Stimulated activated CD8-positive, alpha-beta memory T cell treated with anti-CD3 and anti-CD28 coated beads, Interleukin-12 subunit alpha, Interleukin-12 subunit beta, amount 100 ng/mL, for 24 hours (primary cell): ENCODE measurements around the gene KBTBD13.
"Not testable (repeated sequence)": the region's sequence is repeated elsewhere in the genome, so short reads cannot be mapped to it uniquely, and the experiment has no call there.

Experiments used
- DNase-seq: peaks from one replicate; pipeline ENCODE4 v3.0.0-alpha.2; 2020; ENCODE audit errors: extremely low read depth

Gene KBTBD13

DNA sequence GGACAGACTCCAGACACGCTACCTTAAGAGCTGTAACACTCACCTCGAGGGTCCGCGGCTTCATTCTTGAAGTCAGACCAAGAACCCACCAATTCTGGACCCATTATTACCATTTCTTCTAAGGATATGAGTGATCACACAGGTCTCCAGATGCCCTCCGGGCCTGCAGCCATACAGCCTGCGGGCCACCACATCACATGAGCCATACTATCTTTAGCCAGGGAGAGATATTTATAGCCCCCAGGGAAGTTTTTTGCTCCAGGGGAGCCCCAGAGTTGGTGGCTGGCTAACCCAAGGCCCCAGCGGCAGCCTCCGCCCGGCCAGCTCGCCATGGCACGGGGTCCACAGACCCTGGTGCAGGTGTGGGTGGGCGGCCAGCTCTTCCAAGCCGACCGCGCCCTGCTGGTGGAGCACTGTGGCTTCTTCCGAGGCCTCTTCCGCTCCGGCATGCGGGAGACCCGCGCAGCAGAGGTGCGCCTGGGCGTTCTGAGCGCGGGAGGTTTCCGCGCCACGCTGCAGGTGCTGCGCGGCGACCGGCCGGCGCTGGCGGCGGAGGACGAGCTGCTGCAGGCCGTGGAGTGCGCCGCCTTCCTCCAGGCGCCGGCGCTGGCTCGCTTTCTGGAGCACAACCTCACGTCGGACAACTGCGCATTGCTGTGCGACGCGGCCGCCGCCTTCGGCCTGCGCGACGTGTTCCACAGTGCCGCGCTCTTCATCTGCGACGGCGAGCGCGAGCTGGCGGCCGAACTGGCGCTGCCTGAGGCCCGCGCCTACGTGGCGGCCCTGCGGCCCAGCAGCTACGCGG lies at the start of gene KBTBD13:
KBTBD13 (plus strand) TSS at position 261 of the 805 bp plus-strand sequence; CDS start at position 331, 70 bp downstream.
- DNase-seq: no peak

DNA sequence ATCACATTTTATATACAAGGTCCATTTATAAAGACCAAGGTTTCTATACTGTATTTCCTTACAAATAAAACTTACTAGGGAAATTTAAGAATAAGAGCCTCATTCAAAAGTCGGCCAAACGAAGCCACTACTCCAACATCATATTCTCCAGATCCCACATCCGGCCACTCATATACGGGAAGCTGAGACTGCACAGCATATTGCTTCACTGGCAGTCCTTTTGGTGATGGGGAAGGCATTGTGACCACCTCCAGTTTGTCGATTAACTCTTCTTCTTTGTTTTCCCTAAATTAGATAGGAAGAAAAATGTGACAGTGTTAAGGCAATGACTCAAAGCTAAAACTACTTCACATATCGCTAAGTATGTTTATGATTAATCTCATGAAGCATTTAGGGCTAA lies 49.8 kb upstream of the KBTBD13 start:
- DNase-seq: no peak

DNA sequence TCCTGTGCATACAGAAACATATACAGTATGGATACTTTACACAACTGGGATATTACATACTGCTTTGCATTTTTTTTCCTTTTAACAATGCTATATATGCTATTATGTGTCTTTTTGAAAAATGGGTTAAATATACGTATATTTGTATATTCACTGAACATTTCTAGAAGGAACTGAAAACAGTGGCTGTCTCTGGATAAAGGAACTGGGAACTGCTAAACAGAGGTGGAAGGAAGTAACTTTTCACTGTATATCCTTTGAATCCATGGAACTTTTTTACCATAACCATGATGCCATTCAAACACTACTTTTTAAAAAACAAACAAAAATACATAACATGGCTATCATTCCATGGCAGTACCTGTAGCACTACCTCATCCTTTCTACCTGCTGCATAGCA lies 49.0 kb upstream of the KBTBD13 start:
- DNase-seq: no peak

- no peak for DNase-seq
Measured at GRCh38 chr15:65028338-65028737, 48.2 kb upstream of the KBTBD13 start.

GRCh38 chr15:65028921-65029735 lies 47.4 kb upstream of the KBTBD13 start, which contains the start of gene MTFMT:
Gene MTFMT (minus strand): TSS chr15:65029639. CDS start chr15:65029613, 26 bp downstream.
- DNase-seq: peak; percentile 87

DNA sequence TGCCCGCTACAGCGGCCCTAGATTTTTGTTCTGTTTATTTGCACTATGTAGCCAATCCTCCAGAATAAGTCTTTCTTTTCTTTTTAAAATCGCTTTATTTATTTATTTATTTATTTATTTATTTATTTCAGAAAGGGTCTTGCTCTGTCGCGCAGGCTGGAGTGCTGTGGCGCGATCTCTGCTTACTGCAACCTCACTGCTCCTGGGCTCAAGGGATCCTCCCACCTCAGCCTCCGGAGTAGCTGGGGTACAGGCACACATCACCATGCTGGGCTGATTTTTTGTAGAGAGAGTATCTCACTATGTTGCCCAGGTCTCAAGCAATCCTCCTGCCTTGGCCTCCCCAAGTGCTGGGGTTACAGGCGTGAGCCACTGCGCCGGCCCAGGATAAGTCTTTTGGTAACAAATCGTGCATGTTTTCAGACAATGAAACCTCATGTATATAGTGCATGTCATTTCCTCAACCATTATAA lies 46.8 kb upstream of the KBTBD13 start:
- DNase-seq: no peak

DNA sequence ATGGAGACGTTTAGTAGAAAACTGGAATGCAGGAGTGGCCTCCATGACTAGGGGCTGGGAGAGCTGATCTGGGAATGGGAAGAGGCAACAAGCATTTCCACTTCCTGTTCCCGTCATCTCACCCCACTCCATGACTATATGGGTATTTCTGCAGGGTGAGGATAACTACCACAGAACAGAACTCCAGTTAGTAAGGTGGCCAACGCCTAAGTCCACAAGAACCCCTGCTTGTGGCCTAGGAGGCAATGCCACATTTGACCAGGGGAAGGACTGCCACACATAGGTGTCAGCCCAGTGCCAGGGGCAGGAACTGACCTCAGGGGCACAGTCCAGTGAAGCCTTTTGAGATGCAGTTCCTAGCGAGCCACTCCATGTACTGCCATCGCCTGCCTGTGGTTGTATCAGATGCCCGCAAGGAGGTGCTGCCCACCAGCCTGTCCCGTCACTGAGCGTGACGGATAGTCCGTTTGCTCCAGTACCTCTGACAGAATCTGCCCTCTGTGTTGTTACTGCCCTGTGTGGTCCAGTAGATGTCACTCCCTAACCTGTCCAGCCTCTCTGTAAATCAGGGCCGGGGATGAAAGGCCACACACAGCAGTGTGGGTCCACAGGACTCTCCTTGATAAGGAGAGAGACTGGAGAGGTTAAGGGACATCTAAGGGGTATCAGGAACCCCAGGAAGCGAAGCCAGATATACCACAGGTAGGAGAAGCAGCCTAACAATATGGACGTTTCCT lies 43.6 kb upstream of the KBTBD13 start:
- DNase-seq: no peak

- no peak for DNase-seq
Measured at GRCh38 chr15:65033659-65034269, 42.8 kb upstream of the KBTBD13 start.

- DNase-seq: no peak
Measured at GRCh38 chr15:65034719-65035118, 41.8 kb upstream of the KBTBD13 start.

DNA sequence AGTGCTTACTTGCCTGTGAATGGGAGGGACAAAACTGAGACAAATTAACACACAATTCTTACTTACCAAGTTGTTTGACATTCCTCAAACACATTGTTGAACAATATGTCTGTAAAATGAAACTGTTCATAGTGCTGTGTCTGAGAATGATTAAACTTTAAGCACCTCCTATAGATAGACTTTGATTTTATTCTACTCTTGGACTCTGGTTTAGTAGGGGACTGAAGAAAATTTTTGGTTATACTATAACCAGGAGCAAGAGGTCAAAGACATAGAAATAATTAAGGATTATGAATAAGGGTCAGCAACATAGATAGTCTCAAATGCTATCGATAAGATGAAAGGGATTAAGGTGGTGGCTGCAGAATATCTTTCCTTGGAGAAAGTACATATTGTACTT lies 39.2 kb upstream of the KBTBD13 start:
- DNase-seq: no peak

DNA sequence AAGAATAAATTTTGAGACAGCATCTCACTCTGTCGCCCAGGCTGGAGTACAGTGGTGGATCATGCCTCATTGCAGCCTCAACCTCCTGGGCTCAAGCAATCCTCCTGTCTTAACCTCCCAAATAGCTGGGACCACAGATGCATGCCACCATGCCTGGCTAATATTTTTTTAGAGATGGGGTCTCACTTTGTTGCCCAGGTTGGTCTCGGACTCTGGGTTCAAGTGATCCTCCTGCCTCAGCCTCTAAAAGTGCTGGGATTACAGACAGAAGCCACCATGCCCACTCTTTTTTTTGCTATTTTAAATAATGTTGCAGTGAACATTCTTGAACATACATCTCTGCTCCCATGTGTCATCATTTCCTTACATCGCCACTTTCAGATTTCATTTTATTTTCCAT lies 38.1 kb upstream of the KBTBD13 start:
- DNase-seq: no peak

DNA sequence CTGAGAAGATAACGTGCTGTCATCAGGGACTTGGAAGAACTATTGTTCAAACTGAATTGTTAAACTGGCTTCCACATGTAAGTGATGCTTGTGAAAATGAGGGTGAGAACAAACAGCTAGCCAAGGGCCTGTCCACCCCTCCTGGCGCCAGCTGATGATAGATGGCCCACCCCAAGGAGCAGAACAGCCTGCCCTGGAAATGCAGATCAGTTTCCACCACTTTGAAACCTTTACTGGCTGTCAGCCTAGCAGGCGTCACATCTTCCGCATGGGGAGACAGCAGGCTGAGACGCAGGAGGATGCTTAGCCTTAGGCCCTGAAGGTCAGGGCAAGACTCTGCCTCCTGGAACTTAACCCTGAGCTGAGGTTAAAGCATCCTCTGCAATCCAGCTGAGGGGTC lies 37.7 kb upstream of the KBTBD13 start:
- no peak for DNase-seq

DNA sequence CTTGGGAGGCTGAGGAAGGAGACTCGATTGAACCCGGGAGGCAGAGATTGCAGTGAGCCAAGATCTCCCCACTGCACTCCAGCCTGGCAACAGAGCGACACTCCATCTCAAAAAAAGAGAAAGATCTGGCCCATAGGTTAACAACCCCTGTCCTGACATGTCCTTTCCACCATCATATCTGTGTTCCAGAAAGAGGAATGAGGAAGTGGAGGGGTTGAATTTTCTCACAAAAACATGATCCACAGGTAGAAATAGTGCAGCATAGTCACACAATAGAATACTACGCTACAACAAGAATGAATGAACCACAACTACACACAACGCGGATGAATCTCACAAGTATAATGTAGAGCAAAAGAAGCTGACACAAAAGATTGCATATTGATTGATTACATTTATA lies 36.1 kb upstream of the KBTBD13 start:
- no peak for DNase-seq

DNA sequence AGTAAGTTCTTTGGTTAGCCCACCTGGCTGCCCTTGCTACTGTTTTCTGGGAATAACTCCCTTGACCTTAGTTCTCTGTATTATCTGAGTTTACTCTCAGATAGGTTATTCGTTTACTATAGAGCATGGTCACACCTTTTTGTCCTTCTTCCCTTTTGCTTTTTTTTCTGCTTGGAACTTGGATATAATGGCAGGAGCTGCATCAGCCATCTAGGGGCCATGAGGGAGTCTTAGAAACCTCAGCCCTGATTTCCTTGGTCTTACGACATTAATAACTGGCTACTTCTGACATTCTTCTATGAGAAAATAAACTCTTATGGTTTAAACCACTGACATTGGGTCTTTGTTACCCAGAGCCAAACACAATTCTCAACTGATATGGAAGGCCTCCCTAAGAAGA lies 34.8 kb upstream of the KBTBD13 start:
- DNase-seq: no peak

GRCh38 chr15:65042776-65043327 lies 33.7 kb upstream of the KBTBD13 start:
- no peak for DNase-seq

DNA sequence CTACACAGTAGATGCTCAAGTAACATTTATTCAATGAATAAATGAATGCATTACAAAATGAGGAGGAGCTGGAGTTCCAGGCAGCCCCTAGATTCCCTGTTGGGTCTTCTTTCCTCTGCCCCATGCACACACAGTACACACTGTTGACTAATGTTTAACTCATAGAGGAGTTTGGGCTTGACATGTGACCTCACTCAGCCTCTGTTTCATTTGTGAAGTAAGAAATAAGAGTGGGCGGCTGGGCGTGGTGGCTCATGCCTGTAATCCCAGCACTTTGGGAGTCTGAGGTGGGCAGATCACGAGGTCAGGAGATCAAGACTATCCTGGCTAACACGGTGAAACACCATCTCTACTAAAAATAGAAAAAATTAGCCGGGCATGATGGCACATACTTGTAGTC lies 32.3 kb upstream of the KBTBD13 start:
- not testable (repeated sequence) for DNase-seq

GRCh38 chr15:65044724-65045481 lies 31.6 kb upstream of the KBTBD13 start, which contains the start of gene SLC51B:
Gene SLC51B (plus strand): TSS chr15:65045387. CDS start chr15:65050005, 4,618 bp downstream.
- no peak for DNase-seq

DNA sequence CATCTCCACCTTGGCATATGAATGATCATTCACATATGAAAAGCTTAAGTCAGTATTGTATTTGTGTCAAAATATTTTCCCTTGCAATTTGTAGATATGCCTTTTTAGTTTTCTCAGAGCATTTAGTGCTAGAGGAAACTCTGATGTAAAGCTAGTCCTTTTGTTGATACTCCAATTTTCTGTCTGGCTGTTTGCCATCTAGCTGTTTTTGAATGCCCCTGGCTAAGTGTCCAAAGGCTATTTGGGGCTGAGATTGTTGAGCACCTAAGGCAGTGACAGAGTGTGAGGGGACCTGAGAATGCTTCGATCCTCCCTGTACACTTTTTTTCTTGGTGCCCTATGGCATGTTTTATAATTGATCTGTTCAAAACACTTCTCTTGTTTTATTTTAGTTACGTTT lies 28.3 kb upstream of the KBTBD13 start:
- DNase-seq: no peak

DNA sequence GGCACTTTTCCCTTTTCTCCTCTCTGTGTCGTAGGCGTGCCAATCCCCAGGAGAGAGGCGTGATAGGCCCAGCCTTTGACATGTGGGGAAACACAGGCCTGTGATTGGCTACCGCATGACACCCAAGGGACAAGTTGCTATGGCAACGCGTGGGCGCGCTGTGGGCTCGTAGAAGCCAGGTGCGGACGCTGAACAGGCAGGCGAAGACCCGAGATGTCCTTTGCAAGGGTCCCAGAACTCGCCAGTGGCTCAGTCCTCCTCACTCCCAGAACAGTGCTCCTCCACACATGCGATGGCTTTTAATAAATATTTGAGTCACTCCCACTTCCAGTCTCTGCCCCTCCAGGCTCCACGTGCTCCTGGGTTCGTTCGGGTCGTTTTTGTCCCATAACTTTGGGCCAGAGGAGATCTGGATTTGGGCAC lies 27.1 kb upstream of the KBTBD13 start:
- DNase-seq: peak; percentile 77

GRCh38 chr15:65050270-65050669 lies 26.3 kb upstream of the KBTBD13 start:
- no peak for DNase-seq
